ENCODE results near the gene CNKSR1.
A peak's percentile ranks its signal among the peaks of the same experiment; 100 is the strongest.

CNKSR1 gene, protein sequence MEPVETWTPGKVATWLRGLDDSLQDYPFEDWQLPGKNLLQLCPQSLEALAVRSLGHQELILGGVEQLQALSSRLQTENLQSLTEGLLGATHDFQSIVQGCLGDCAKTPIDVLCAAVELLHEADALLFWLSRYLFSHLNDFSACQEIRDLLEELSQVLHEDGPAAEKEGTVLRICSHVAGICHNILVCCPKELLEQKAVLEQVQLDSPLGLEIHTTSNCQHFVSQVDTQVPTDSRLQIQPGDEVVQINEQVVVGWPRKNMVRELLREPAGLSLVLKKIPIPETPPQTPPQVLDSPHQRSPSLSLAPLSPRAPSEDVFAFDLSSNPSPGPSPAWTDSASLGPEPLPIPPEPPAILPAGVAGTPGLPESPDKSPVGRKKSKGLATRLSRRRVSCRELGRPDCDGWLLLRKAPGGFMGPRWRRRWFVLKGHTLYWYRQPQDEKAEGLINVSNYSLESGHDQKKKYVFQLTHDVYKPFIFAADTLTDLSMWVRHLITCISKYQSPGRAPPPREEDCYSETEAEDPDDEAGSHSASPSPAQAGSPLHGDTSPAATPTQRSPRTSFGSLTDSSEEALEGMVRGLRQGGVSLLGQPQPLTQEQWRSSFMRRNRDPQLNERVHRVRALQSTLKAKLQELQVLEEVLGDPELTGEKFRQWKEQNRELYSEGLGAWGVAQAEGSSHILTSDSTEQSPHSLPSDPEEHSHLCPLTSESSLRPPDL

DNA sequence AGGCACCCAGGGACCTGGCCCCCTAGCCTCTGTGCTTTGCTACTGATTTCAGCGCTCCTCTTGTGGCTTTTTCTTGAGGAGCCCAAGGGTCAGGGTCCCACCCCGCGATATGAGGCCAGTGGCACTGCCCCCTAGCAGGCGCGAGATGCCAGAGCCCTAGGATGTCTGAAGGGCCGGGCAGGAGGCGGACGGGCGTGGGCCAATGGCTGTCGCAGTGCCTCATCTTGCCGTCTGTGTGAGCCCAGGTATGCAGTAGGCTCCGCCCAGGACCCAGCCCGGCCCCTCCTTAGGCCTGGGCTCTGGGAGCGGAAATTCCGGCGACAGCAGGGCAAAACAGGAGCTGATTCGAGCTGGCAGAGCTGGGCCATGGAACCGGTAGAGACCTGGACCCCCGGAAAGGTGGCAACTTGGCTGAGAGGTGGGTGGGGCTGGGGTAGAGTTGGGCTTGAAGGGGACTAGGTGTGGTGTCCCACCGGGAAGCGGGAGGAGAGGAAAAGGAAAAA is at the start of gene CNKSR1:
CNKSR1 (plus strand) TSS at position 310 of the 503 bp plus-strand sequence; CDS start at position 367, 57 bp downstream.
- DNase-seq = no peak

DNA sequence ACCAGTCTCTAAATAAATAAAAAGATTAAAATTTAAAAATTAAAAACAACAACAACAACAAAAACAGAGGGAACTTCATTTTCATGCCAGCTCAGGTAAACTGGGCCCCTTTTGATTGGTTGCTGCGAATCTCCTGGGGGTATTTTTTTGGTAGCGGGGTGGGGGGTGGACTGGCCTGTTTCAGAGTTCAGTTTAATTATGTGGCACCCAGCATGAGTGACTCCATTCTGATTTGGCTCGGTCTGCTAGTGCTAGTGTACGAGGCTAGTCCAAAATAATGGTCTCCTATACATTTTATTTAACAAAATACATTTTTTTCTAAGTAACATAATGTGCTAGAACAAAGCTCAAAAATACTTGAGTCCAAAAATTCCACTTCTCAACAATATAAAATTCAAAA is 47.5 kb upstream of the CNKSR1 start:
- no peak for DNase-seq

DNA sequence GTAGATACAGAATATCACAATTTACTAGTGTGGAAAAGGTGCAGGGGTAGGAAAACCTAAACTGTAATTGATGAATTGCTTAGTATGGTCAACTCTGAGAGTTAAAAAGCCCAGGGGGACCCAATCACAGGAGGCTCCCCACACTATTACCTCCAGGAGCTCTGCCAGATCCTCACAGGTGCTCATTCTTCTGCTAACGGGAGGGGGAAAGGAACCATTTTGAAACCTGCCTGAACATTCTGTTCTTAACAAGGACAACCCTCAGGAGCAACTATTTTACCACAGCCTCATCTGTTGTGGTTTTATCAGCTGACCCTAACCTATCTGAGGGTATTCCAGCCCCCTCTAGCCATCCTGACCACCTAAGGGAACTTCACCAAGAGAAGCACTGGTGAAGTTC is 46.6 kb upstream of the CNKSR1 start:
- no peak for DNase-seq

DNA sequence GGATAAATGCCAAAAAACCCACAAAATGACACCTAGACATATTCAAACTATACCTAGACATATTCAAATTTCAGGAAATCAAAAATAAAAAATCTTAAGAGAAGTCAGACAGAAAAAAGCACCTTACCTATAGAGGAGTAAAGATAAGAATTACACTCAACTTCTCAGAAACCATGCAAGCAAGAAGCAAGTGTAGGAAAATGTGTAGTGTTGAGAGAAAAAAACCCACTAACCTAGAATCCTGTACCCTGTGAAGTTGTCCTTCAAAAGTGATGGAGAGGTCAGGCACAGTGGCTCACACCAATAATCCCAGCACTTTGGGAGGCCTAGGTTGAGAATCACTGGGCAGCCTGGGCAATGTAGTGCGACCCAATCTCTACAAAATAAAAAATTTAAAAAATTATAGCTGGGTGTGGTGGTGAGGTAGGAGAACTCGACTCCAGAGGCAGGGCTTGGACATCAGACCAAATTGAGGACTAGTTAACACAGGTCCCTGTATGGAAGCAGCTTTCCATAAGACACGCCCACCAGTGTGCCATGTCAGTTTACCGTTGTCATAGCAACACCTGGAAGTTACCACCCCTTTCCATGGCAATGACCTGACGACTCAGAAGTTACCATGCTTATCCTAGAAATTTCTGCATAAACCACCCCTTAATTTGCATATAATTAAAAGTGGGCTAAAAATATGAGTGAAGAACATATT is 45.0 kb upstream of the CNKSR1 start:
- DNase-seq = no peak

DNA sequence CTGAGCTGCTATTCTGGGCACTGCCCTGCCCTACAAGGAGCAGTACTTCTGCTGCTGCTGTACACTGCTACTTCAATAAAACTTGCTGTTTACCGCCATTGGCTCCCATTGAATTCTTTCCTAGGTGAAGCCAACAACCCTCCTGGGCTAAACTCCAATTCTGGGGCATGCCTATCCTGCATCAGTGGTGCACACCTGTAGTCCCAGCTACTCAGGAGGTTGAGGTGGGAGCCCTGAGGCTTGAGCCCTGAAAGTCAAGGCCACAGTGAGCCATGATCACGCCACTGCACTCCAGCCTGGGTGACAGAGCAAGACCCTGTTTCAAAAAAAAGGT is 44.5 kb upstream of the CNKSR1 start:
- DNase-seq = no peak

DNA sequence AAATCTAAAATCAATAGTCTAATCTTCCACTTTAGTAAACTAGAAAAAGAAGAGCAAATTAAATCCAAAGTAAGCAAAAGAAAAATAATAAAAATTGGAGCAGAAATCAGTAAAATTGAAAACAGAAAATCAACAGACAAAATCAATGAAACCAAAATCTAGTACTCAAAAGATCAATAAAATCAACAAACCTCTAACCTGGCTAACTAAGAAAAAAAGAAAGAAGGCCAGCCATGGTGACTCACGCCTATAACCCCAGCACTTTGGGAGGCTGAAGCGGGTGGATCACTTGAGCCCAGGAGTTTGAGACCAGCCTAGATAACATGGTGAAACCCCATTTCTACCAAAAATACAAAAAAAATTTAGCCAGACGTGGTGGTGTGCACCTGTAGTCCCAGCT is 42.8 kb upstream of the CNKSR1 start:
- DNase-seq = no peak

DNA sequence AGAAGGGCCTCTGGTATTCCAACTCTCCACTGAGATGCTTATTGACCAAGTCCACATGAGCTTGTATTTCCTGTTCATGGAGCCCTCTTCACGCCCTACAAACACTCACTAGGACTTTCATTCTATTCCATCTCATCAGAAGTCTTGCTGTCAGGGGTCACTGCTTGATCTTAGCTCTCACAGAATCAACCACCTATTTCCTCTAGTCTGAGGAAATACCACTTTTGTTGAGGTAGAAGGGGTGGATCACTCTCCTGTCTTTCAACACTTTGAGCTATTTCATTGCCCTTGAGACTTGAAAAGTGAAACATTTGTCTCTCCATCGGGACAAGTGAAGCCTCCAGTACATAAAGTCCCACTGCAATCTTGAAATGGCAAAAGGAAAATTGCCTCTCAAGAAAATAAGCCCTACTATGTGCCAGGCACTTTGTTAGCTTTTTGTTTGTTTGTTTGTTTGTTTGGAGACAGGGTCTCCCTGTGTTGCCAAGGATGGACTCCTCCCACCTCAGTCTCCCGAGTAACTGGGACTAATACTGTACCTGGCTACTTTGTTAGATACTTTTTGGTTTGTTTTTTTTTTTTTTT is 38.2 kb upstream of the CNKSR1 start:
- no peak for DNase-seq

DNA sequence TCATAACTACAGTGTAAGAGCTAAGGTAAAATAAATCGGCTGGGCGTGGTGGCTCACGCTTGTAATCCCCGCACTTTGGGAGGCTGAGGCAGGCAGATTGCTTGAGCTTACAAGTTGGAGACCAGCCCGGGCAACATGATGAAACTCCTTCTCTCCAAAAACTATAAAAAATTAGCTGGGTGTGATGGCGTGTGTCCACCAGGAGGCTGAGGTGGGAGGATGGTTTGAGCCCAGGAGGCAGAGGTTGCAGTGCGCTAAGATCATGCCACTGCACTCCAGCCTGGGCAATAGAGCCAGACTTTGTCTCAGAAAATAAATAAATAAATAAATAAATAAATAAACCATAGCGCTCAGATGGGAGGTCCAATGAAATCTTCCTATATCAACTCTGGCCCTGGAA is 35.1 kb upstream of the CNKSR1 start:
- no peak for DNase-seq

DNA sequence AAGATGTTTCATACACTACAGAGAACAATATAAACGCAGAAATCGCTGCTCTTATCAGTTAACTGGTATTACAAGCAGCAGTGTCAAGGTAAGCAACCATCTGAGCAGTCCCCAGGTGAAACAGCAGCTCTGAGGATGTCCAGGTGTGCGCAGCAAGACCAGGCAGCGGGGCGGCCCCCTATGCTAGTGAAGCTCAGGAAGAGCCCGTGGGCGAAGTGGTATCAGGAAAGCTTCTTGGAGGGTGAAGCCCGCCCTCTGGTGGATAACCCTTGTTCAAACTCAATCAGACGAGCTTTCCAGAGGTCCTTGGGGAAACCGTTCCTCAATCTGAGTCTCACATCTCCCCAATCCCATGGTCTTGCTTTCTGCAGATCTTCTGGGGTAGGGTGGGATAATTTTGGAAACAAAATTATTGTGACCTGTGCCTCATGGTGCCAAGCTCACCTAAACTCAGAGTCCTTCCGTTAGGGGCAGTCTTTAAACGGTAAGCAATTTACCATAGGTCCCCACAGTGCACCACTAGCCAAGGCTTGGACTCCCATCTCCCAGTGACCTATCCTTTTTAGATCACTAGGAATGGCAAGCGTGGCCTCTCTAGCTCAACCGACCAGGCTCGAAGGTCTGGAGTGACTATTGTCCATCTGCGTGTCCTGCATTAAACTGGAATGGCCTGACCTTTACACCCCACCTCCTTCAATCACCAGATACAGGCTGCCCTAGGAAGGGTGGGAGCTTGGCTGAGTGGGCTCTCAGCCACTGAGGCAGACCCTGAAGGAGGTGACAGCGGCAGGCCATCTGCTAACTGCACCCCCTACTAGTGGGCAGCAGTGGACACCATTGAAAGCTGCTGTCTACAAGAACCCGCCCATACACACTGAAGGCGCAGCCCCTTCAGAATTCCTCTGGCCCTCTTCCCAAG is 32.0 kb upstream of the CNKSR1 start:
- peak in 43 of 56 donors; percentile 21 to 90 (median 58) for DNase-seq

DNA sequence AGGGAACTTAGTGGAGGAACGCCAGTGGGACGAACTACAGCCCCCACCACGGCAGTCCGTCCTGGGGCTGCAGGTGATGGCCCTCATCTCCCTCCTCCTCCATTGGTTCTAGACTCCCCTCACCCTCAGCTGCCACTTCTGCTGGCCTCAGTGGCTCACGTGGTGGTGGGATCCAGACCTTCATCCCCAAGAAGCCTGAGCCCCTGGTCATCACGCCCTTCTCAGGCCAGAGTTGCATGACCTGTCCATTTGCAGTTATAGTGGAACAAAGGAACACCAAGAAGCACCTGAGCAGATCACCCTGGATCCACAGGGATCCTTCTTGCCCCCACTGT is 31.4 kb upstream of the CNKSR1 start:
- no peak for DNase-seq

DNA sequence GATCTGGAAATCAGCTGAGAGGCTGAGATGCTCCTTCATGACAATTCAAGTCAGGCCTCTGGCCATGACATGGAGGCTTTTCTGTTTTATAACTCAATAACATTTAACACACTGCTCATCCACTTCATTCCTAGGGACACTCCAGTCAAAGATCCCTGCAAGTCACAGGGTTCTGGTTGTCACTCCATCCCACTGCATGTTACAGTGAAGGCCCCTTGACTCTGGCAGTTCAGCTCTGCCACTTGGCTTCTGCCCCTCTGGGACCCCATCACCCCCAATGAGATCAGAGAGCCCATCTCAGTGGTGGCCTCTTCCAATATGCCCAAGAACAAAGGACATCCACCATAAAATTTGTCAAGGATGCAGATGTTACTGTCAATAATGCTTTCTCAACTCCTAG is 28.4 kb upstream of the CNKSR1 start:
- DNase-seq = no peak

DNA sequence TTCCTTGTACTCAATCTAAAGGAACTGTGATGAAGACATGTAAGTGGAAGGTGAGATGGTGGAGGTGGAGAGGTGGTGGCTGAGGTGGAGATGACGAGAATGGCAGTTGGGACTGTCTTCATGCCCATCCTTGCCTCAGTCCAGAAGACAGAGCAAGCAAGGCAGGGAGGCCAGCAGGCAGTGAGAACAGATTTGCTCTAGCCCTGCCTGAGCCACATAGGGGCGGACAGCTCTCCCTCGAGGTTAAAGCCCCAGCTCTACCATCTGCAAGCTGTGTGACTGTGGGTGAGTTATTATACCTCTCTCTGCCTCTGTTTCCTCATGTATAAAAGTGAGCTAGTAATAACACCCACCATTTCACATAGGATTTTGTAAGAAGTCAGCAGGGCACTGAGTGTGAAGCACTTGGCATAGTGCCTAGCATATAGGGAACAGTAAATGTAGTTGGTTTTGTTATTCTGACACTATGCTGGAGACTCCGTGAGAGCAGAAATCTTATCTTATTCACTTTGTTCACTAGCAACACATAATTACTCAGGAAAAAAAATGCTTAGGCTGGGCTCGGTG is 23.2 kb upstream of the CNKSR1 start:
- no peak for DNase-seq

DNA sequence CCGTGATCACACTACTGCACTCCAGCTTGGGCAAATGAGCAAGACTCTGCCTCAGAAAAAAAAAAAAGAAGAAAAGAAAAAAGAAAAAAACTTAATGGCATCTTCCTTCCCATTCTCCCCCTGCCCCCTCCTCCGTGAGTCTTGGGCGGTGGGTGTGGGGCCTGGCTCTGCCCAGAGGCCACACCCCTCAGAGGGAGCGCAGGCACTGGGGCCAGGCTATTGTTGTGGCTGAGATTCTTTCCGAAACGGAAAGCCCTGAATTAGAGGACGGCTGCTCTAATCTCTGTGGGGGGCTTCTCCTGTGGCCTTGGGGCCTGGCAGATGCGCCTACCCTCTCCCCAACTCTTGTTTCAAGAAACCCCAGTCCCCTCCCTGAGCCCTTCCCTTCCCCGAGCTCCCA is 22.5 kb upstream of the CNKSR1 start:
- no peak for DNase-seq

DNA sequence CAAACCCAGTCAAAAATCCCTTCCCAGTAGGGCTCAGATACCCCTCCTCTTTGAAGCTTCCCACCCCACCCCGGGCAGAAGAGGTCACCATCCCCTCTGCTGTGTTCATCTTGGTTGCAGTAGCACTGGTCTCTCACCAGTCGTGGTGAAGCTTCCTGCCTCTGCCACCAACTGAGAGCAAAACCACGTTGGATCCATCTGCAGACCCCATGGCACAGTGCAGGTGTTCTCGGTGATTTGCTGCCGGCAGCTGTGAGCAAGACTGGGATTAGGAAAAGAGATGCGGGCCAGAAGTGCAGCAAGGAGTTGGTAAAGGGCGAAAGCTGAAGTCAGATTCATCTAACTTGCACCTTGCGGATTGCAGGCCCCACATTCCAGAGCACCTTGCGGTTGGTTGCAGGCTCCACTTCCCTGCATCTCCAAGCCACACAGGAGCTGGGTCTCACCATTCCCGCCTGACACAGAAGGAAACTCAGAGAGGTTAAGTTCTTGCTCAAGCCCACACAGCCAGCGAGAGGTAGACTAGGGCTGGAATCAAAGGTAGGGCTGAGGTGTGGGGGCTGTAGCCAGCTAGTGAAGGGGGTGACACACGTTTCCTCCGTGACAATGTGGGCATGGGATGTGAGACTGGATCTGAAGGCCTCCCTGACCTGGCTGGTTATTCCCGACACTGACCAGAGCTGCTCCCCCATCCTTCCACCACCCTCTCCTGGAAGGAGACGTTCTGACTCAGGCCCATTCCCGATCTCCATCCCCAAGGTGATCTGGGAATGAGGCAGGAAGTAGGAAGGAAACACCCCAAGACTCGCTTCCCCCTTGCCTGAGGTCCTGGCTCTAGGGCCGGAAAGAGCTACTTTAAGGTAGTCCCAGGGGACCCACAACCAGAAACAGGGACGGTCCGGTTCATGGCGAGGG is 21.7 kb upstream of the CNKSR1 start:
- no peak for DNase-seq

DNA sequence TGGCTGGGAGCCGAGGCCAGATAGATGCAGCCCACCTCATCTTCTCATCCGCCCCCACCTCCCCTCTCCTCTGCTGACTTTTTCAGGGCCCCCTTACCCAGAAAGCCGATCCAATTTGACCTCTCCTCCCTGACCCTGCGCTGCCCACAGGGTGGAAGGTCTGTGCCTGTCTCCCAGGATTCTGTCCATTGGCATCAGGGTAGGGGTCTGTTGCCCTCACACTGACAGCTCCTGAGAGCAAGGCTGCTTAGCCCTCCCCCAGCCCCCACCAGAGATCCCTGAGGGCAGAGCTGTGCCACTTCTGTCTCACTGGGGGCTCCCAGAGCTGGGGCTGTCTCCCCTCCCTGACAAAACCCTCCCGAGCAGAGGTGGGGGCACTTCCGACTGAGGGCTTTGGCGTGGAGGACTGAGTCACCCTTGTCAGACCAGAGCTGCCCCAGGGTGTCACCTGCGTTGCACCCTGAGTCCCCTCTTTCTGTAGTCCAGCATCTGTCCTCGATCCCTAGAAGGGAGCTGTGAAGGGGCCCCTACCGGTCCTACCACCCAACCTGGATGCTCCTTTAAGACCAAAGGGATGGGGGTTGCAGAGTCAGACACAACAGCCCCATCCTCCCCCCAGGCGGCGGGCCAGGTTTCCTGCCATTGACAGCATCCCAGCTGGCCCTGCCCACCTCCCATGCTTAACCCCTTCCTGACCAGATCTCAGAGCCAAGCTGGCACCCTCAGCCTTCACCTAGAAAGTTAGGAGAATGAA is 20.8 kb upstream of the CNKSR1 start:
- peak in 12 of 56 donors; percentile 7 to 41 (median 27) for DNase-seq

DNA sequence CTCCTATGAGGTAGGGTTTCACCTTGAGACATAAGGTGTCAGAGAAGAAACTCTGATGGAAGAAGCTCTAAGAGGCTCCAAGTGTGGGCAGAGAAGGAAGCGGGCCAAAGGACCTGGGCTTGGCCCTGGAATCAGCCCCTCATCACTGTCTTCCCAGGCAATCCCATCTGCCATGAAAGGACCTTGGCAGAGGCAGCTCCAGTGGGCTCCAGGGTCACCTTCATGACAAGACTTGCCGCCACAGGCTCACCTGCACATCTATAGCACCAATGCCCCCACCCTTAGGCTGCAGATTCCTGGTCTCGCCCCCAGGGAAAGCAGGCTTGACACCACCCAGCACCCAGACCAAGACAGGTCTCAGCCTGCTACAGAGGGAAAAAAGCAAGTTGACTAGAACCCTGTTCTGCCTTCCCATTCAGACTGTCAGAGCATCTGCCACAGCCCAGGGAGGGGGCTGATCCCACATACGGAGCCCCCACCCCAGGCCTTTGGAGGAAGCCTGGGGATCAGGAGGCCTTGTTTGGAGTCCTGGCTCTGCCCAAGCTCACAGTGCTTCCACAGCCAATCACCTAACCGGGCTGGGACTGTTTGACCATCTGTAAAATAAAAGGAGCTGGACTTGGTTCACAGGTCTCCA is 18.9 kb upstream of the CNKSR1 start:
- DNase-seq = no peak

DNA sequence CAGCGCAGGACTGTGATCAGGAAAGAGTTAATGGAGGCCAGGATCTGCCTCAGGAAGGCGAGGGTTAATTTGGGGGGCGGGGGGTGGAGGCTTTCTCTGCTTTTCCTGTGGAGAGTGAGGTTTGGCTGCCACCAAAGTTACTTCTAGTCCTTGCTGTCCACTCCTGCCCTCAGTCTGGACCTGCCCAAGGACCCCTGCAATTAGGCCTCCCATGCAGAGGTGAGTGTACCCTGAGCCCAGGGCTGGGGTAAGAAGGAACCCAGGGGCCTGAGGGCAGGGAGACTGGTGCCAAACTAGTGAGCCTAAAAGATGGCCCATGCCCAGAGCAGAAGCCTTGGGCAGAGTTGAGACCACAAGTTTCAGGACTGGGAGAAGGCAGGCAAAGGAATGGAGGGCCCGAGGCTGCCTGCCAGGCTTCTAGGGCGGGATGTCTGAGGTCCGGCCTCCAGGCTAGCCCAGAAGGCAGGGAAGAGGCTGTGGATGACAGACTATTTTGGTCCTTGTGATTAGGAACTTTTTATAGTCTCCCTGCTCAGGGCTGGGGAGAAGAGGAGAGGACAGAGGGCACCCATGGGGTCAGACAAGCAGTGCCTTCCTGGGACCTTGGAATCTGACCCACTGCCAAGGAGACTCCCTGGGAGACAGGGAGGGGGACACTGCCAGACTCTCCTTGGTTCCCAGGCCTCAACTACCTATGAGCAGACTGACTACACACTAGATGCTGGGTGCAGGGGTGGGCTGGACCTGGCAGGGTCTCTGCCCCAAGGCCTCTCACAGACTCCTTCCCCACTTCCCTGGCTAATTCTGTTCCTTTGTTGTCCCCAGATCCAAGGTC is 18.2 kb upstream of the CNKSR1 start, which contains the start of gene FAM110D:
FAM110D (plus strand) TSS at position 172 of the 835 bp plus-strand sequence. CDS start 2,213 bp downstream, outside the sequence.
- DNase-seq = no peak
